K562 (cell line): ENCODE data around the gene TMEM120B. TPM values are rescaled to one million over a fixed set of nuclear protein-coding genes. Genes with fewer than 3 reads are reported as not detected.
A peak's percentile ranks its signal among the peaks of the same experiment; 100 is the strongest.

Experiments used
- CREBBP ChIP-seq: IDR thresholded peaks from one replicate; pipeline ENCODE4 v1.6.1; 2012; ENCODE audit warnings: low read depth, mild to moderate bottlenecking, control low read depth, inconsistent platforms, low read length
- GATA2 ChIP-seq: sonication (generic); formaldehyde crosslinking; IDR thresholded peaks from 2 replicates; pipeline ENCODE4 v1.4.0; 2020; ENCODE audit warnings: mild to moderate bottlenecking, missing genetic modification reagents
- HDAC1 ChIP-seq, 2 experiments: fragments of 450-650 bp; IDR thresholded peaks; 2 replicates each; pipeline ENCODE4 v1.6.1; 2016 to 2017; ENCODE audit warnings: inconsistent platforms in 1 of 2, mild to moderate bottlenecking in 1 of 2, moderate library complexity in 1 of 2
- HNRNPL ChIP-seq: fragments of 200-400 bp; formaldehyde crosslinking; IDR thresholded peaks from 2 replicates; pipeline ENCODE4 v1.6.1; 2017; ENCODE audit warnings: low read depth, mild to moderate bottlenecking, low read length
- KDM2B ChIP-seq: fragments of 250-450 bp; sonication (Bioruptor Pico); IDR thresholded peaks from 2 replicates; pipeline ENCODE4 v1.8.0; 2021; ENCODE audit warnings: mild to moderate bottlenecking, moderate library complexity
- LEF1 ChIP-seq: fragments of 450-650 bp; IDR thresholded peaks from 2 replicates; pipeline ENCODE4 v1.6.1; 2016; ENCODE audit warnings: mild to moderate bottlenecking
- MAFF ChIP-seq: IDR thresholded peaks from 2 replicates; pipeline ENCODE4 v1.6.1; 2012; ENCODE audit warnings: low read length, improper control_type of control experiment
- RBM15 ChIP-seq: fragments of 200-400 bp; formaldehyde crosslinking; IDR thresholded peaks from 2 replicates; pipeline ENCODE4 v1.6.1; 2018; ENCODE audit warnings: mild to moderate bottlenecking, low read length, moderate library complexity; ENCODE audit not compliant: insufficient read depth
- RFX5 ChIP-seq: IDR thresholded peaks from 2 replicates; pipeline ENCODE4 v1.6.1; 2011; ENCODE audit warnings: low read depth, mild to moderate bottlenecking, improper control_type of control experiment, low read length
- RUNX1 ChIP-seq: sonication (generic); IDR thresholded peaks from 2 replicates; pipeline ENCODE4 v1.6.1; 2016; ENCODE audit warnings: antibody characterized with exemption, low read depth
- SMAD3 ChIP-seq: fragments of 450-650 bp; formaldehyde crosslinking; conservative IDR thresholded peaks from 2 replicates; pipeline ENCODE4 v1.4.0; 2020; ENCODE audit warnings: mild to moderate bottlenecking
- SNRNP70 ChIP-seq: fragments of 200-400 bp; formaldehyde crosslinking; optimal IDR thresholded peaks from 2 replicates; pipeline ENCODE3; 2017; ENCODE audit warnings: low read depth, low read length
- SP1 ChIP-seq: sonication (generic); formaldehyde crosslinking; IDR thresholded peaks from 2 replicates; pipeline ENCODE4 v1.8.1; 2022; ENCODE audit warnings: mild to moderate bottlenecking, missing genetic modification reagents
- ZFP91 ChIP-seq: sonication (generic); formaldehyde crosslinking; IDR thresholded peaks from 2 replicates; pipeline ENCODE4 v1.8.0; 2022; ENCODE audit warnings: mild to moderate bottlenecking, missing genetic modification reagents
- ZNF778 ChIP-seq: fragments of 450-650 bp; formaldehyde crosslinking; IDR thresholded peaks from 2 replicates; pipeline ENCODE4 v1.4.0; 2020; ENCODE audit warnings: mild to moderate bottlenecking, moderate library complexity
- polyA plus RNA-seq, 8 experiments: library from polyadenylated mRNA; depleted of rRNA in 4 of 8; stranded (reverse) in 5 of 8; unstranded in 3 of 8; fragments of >200 nt; fragmentation: Nextera tagmentation in 2 of 8; fragmentation: Illumina TruSeq in 1 of 8; extraction: Ambion mirVana in 2 of 8; extraction: Trizol in 1 of 8; gene quantifications; 2 replicates each; pipeline versions ENCODE4 v1.2.1 to v1.2.3, GENCODE V29; 2011 to 2014; ENCODE audit warnings: inconsistent platforms in 1 of 8, missing spikeins in 1 of 8
- total RNA-seq, 7 experiments: library from RNA; depleted of rRNA in 6 of 7; stranded (reverse); fragments of >200 nt in 6 of 7; fragmentation: Illumina TruSeq in 2 of 7; extraction: Trizol in 2 of 7; gene quantifications; 2 replicates each; pipeline versions ENCODE4 v1.2.1 to v1.2.3, GENCODE V29; 2011 to 2021; ENCODE audit warnings: low replicate concordance in 1 of 7
- TF ChIP-seq, protein P1 (sequence below): fragments of 200-800 bp; sonication (Bioruptor generic); IDR thresholded peaks from 2 replicates; pipeline ENCODE4 v1.6.1; 2017; ENCODE audit warnings: missing genetic modification characterization, missing compliant biosample characterization

The TMEM120B gene
- total and polyA plus RNA-seq, 9 of the 15 experiments (the other 6 are each of a cell fraction or from before 2014, with no cell fraction given), result 1.7 to 18.6 (median 7.4) TPM

- TF ChIP-seq ZFP91 (CRISPR knock-in tag), result no peak
- no peak for TF ChIP-seq RFX5
- TF ChIP-seq LEF1, result no peak
- TF ChIP-seq HNRNPL, result no peak
- no peak for TF ChIP-seq ZNF778 (CRISPR knock-in tag)
- TF ChIP-seq CREBBP, result no peak
- TF ChIP-seq SP1 (CRISPR knock-in tag), result peak; percentile 56; the same call in 1 of the 2 replicates
- no peak for TF ChIP-seq KDM2B (CRISPR knock-in tag)
- no peak for TF ChIP-seq RBM15
- TF ChIP-seq, protein P1, sequence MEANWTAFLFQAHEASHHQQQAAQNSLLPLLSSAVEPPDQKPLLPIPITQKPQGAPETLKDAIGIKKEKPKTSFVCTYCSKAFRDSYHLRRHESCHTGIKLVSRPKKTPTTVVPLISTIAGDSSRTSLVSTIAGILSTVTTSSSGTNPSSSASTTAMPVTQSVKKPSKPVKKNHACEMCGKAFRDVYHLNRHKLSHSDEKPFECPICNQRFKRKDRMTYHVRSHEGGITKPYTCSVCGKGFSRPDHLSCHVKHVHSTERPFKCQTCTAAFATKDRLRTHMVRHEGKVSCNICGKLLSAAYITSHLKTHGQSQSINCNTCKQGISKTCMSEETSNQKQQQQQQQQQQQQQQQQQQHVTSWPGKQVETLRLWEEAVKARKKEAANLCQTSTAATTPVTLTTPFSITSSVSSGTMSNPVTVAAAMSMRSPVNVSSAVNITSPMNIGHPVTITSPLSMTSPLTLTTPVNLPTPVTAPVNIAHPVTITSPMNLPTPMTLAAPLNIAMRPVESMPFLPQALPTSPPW (CRISPR knock-in tag), result peak; percentile 54
- TF ChIP-seq MAFF, result no peak
- TF ChIP-seq SMAD3 (CRISPR knock-in tag), result no peak
- no peak for TF ChIP-seq GATA2 (CRISPR knock-in tag)
- TF ChIP-seq SNRNP70, result no peak
- TF ChIP-seq RUNX1, result no peak
- no peak for TF ChIP-seq HDAC1 (IDR thresholded peaks at IDR 0.05)
- TF ChIP-seq, all 486 proteins: peak for 36
Measured at GRCh38 chr12:121776190-121777098, 63.9 kb downstream of the TMEM120B start (continued).
